AG09309 (cell line): ENCODE results near the gene PPP1R1A.

Source experiments
- DNase-seq: peaks from one replicate; pipeline ENCODE4 v3.0.0-alpha.2; 2010; ENCODE audit warnings: low read depth
- H3K4me3 ChIP-seq: 2 replicates; pipeline ENCODE4 v1.5.1; 2011; ENCODE audit warnings: mild to moderate bottlenecking, low read depth, low read length, moderate library complexity; ENCODE audit not compliant: control insufficient read depth
- CTCF ChIP-seq: IDR thresholded peaks from 2 replicates; pipeline ENCODE4 v1.5.1; 2011; ENCODE audit warnings: mild to moderate bottlenecking, low read depth, low read length, inconsistent platforms; ENCODE audit not compliant: insufficient read depth, control insufficient read depth; ENCODE audit errors: missing control alignments

The PPP1R1A gene

GRCh38 chr12:54627304-54627703 is 38.8 kb upstream of the PPP1R1A start:
- no peak overlapping the region for H3K4me3 ChIP-seq
- no peak for DNase-seq
- no peak for TF ChIP-seq CTCF

GRCh38 chr12:54625598-54625997 is 37.1 kb upstream of the PPP1R1A start:
- no peak for TF ChIP-seq CTCF
- no peak for DNase-seq
- no peak overlapping the region for H3K4me3 ChIP-seq

- no peak for TF ChIP-seq CTCF
- H3K4me3 ChIP-seq = no peak overlapping the region
- no peak for DNase-seq
These were observed 36.1 kb upstream of the PPP1R1A start for GRCh38 chr12:54624315-54625279.

- no peak for DNase-seq
- H3K4me3 ChIP-seq = no peak overlapping the region
These were observed 34.2 kb upstream of the PPP1R1A start for GRCh38 chr12:54622463-54623183.

GRCh38 chr12:54616933-54617680 is 28.6 kb upstream of the PPP1R1A start:
- H3K4me3 ChIP-seq = no peak overlapping the region
- no peak for DNase-seq
- no peak for TF ChIP-seq CTCF

More at GRCh38 chr12:54622463-54623183, 34.2 kb upstream of the PPP1R1A start:
- no peak for TF ChIP-seq CTCF

GRCh38 chr12:54612225-54612750 is 23.8 kb upstream of the PPP1R1A start:
- H3K4me3 ChIP-seq = no peak overlapping the region
- no peak for TF ChIP-seq CTCF
- no peak for DNase-seq
